GM19452 (cell line): ENCODE data around the gene LINGO4.

Source experiments
- ATAC-seq: cut with Tn5 transposase; IDR thresholded peaks from one replicate; pipeline ENCODE4 v1.9.1; 2021; ENCODE audit not compliant: unreplicated experiment

Gene LINGO4

GRCh38 chr1:151835596-151835995 is 30.4 kb upstream of the LINGO4 start:
- no peak for ATAC-seq

GRCh38 chr1:151834239-151834638 is 29.0 kb upstream of the LINGO4 start:
- ATAC-seq = no peak

DNA sequence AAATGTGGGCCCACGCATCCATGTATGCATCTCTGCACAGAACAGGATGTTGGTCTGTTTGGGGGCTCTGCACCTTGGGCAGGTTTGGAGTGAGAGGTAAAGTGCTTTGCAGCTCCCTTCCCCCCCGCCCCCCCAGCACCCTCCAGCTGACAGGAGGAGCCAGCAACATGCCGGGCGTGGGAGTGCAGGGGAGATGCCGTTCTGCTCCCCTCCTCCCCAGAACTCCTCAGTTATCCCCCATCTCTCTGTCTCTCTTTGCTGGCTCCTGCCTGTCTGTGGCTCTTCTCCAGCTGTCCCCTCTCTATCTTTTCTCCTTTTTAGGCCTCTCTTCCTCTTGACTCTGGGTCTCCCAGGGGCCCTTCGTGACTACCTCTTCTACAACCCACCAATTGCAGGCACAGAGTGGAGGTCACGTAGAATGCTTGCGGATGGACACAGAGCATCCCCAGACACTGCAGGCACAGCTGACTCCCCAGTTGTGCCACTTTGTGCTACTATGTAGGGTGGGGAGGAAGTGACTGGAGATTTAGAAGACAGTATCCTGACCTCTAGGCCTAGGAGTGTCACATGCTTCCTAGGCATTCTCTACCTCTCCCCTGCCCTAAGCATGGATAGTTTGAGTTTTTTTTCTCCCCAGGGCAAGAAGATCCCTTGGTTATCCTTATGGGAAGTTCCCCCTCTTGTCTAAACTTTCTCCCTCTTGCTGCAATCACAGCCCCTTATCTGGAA is 28.1 kb upstream of the LINGO4 start:
- no peak for ATAC-seq

DNA sequence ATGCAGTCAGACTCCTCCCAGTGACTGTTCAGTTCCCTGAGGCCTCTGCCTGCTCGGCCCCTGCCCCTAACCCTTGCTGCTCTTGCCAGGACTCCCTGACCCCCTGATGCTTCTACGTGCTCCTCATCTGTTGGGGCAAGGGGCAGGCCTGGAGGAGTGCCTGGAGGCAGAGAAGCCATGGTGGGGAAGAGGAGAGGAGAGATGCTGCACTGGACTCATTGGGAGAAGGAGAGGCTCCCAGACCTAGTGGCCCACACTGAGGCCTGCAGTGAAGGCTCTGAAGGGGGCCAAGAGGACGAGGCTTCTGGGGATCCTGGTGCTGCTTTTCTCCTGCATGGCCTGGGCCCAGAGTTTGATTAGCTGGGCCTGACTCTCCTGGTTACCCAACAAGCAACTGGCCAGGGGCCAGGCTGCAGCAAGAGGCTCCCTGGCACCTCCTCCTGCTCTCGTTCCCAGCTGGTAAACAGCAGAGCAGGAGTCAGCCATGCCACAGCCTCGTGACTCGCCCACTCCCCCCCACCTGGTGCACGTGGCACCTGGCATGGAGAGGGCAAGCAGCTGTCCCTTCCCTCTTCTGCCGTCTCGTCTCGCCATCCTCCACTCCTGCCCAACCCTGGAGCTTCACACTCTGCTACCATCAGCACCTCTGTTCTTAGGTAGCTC is 27.2 kb upstream of the LINGO4 start:
- no peak for ATAC-seq

GRCh38 chr1:151831605-151832004 is 26.4 kb upstream of the LINGO4 start, which contains the start of gene RORC:
RORC (minus strand) TSS chr1:151831802; CDS start chr1:151831764, 38 bp downstream.
- no peak for ATAC-seq

DNA sequence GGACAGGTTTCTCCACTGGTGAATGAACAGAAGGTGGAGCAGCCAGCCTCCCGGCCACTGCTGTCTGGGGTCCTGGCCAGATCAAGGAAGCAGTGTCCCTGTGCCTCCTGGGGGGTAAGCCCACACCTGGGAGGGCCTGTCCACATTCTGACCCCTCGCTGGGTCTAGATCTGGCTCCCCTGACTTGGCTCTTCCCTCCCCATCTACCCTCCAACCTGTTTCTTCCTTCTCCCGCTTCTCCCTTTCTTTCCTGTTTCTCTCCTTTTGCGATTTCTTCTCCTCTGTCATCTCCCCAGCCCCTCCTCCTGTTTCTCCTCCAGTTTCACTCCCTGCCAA is 26.0 kb upstream of the LINGO4 start:
- ATAC-seq = no peak

DNA sequence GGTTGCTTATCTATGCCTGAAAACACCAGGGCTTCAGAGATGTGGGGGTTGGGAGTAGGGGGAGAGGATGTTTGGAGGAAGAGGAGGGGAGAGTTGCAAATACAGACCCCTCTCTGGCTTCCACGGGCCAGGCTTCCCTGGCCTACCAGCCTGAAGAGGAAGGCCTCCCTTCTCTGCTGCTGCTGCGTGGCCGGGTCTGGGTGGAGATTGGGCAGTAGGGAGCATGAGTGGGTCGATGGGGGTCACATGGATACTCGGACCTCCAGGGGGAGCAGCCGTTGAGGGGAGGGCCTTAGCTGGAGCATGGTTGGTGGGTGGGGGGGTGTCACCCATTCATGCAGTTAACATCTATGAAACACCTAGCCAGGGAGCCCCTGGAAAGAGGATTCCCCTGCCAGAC is 24.8 kb upstream of the LINGO4 start:
- ATAC-seq = no peak

GRCh38 chr1:151829352-151830046 is 24.3 kb upstream of the LINGO4 start:
- ATAC-seq = no peak

- ATAC-seq = no peak
These were observed 23.7 kb upstream of the LINGO4 start for GRCh38 chr1:151828921-151829320.

DNA sequence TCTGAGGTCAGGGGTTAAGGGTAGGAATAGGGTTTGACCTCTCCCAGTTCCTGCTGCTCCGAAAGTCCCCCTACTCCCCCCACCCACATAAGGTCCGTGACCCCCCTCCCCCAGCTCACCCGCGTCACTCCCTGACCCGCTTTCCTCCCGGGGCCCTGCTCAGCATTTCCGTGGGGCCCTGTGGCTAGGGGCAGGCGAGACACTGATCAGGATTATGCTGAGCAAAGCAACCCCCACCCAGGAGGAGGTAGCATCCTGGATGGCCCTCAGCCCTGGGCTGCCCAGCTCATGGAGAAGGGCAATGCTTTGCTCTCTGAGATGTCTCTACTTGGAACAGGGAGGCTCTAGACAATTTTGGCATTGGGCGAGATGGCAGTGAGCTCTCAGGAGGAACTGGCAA is 22.6 kb upstream of the LINGO4 start:
- no peak for ATAC-seq

DNA sequence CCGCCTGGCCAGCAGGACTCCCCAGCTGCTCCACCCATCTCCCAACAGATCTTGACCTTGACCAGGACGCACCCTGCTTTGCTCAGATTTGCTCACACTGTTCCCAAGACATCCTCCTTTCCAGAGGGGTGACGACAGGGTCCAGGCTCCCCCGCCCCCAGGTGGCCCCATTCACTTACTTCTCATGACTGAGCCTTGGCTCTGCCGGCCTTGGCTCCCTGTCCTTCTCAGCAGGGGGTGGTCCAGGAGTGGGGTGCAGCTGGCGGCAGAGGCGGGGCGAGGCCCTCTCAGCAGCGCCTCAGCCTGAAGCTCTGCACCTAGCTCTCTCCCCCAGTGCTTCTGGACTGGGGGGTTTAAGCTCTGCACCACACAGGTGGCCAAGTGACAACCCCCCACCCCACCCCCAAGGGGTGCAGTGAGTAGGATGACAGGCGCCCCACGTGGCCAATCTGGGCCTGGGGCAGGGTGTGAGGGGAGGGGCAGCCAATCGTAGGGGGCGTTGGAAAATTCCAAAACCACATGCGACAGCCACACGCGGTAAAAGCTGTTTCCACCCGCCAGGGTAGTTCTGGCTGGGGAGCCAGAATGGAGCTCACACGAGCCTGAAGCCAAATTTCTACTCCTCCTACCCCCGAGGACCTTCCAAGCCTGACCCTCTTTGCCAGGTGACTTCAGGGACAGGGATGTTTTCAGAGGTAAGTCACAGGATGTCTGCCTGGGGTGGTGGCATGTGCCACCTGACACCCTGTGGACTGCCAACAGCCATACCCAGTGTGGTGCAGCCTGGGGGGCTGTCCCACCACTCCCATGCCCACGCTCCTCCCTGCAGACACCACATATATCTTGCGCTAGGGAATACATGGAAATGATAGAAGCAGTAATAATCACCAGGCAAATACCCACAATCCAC is 20.8 kb upstream of the LINGO4 start:
- ATAC-seq = no peak

DNA sequence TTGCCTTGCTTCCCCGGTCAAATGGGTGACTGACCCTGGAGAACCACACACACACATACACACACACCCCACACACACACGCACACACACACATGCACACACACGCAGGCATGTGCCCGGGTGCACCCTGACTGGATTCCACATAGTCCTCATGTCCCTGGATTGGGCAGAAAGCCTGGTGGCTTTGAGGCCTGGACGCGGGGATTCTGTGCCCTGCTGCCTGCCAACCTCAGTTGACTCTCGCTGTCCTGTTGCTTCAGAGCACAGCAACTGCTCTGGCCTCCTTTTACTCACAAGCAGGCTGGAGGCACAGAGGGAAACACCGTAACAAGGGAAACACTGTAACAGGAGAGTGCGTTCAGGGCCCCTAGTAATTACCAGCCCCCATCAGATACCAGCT is 20.0 kb upstream of the LINGO4 start:
- no peak for ATAC-seq

- ATAC-seq = no peak
These were observed 18.0 kb upstream of the LINGO4 start for GRCh38 chr1:151823175-151823574.

DNA sequence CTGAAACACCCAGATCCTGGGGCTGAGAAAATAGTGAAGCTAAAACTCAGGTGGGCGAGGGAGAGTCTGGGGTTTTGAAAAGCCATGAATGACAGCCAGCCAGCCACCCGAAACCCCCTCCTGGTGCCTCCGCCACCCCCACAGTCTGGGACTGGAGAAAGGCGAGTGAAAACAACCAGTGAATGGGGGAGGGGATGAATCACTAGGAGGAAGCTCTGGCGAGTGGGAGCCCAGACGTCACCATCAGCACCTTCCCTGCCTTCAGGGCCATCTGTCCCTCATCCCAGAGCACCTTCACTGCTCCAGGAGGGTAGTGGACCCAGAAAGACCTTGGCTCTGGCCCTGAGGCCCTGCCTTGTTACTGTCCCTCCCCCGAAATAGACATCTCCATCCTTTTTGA is 17.2 kb upstream of the LINGO4 start:
- ATAC-seq = no peak

DNA sequence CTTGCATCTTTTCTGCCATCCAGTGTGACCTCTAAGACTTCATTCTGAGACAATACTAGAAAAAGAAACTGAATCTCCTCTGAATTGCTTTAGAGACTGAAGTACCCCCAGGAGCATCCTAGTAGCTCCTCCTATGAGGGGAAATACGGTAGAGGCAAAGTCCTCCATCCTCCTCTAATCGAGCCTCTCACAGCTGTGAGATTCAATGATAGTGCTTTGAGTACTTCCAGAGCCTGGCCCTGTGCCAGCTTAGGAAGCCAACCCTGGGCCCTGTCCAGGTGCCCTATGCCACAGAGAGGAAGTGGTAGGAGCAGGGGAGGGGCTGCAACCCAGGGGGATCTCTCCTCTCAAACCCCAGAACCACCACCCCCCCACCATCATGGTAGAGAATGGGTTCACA is 15.7 kb upstream of the LINGO4 start:
- ATAC-seq = no peak

- no peak for ATAC-seq
These were observed 14.9 kb upstream of the LINGO4 start for GRCh38 chr1:151819976-151820623.

DNA sequence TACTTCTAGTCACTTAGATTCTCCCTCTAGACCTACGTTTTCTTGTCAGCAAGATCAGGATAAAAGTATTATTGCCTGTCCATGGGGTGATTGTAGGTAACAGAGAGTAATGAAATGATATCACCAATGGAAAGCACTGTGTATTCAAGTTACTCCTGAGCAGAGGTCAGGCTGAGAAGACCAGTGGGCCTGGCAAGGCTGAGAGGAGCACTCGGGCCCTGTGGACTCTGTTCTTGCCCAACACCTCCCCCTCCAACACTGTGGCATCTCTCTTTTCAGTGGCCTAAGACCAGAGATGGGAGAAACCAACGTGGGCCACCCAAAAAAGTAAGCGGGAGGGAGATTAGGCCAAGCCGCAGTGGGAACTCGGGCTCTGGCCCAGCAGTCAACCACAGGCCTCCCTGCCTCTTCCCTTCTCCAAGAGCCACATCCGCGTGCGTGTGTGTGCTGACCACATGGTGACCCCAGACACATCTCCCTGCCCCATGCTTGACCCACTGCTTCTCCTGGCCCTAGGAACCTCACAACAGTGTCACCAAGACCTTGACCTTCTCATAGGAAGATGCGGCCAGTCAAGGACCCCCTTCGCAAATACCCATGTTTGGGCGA is 14.1 kb upstream of the LINGO4 start:
- no peak for ATAC-seq

GRCh38 chr1:151817353-151817730 is 12.1 kb upstream of the LINGO4 start:
- ATAC-seq = no peak

DNA sequence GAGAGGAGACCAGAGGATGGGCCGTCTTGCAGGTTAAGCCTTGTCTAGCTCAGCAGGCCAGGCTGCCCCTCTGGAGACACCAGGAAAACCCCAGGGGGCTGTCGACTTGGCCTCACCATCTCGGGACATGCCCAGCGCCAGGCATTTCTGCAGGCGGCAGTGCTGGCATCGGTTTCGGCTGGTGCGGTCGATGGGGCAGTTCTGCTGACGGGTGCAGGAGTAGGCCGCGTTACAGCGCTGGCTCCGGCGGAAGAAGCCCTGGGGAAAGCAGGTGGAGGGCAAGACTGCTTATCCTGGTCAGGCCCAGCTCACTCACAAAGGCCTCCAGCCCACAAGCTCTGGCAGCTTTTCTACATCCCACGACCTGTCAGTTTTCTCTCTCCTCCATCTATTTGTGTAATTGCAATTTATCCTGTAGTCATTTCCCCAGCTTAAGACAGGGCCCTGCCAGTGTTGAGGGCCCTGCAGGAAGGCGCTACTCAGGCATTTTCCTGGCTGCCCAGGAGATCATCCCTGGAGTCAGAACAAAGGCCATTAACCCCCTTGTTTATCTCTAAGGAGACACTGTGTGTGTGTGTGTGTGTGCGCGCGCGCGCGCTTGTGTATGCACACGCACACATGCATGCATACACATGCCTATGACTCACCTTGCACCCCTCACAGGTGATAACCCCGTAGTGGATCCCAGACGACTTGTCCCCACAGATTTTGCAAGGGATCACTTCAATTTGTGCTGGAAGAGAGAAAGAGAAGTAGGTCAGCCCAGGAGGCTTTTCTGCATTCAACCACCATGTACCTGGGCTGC is 11.5 kb upstream of the LINGO4 start:
- no peak for ATAC-seq
